ENCODE results near the gene KLF3. TPM values are rescaled to one million over a fixed set of nuclear protein-coding genes. Genes with fewer than 3 reads are reported as not detected.
"Not testable (repeated sequence)": the region's sequence is repeated elsewhere in the genome, so short reads cannot be mapped to it uniquely, and the experiment has no call there.

The KLF3 gene
- 10 to 100 TPM; 15.2 to 15.8 TPM for total RNA-seq

GRCh38 chr4:38663801-38664705, at the start of gene KLF3:
KLF3 (plus strand) TSS chr4:38664199; CDS start chr4:38680626, 16,427 bp downstream.
- peak within 1 kb of the TSS; percentile 87 for H3K27ac Mint-ChIP-seq
- CTCF ChIA-PET: no interaction called here
- peaks cover 66% of the 10 kb centered on the region for H3K4me1 Mint-ChIP-seq (ENCODE audit: low read depth)
- H3K4me3 Mint-ChIP-seq: peak within 1 kb of the TSS; percentile 79
- H3K36me3 Mint-ChIP-seq (ENCODE audit: low read depth): peaks cover 10% of the 10 kb centered on the region
- H3K9me3 Mint-ChIP-seq: peaks cover 9% of the 10 kb centered on the region
- peak; percentile 86 for DNase-seq
- intact Hi-C loops (cut with micrococcal nuclease): loop anchor here (1.0 to 10.0 kb wide), 3 partner anchors 7 to 1541 kb away; partner anchors contain the start of gene N4BP2
- H3K27me3 Mint-ChIP-seq (ENCODE audit: low read depth): no peaks in the 10 kb centered on the region

- Mint-ChIP-seq H3K36me3 (ENCODE audit: low read depth) (no peaks in the 10 kb centered on the region), H3K27me3 (ENCODE audit: low read depth) (no peaks in the 10 kb centered on the region), H3K27ac (no peak overlapping the region), H3K4me1 (ENCODE audit: low read depth) (peaks cover 27% of the 10 kb centered on the region), H3K9me3 (no peaks in the 10 kb centered on the region), H3K4me3 (no peak overlapping the region)
- intact Hi-C loops (cut with micrococcal nuclease): no loop called here
- CTCF ChIA-PET: interaction anchor here (1.0 kb wide), 1 partner anchor 61 kb away, joined by 3 read pairs; no protein-coding TSS in a partner anchor
- no peak for DNase-seq
Measured at GRCh38 chr4:38614231-38614630, 49.8 kb upstream of the KLF3 start.

- H3K4me3 Mint-ChIP-seq: no peak overlapping the region
- H3K36me3 Mint-ChIP-seq (ENCODE audit: low read depth): no peaks in the 10 kb centered on the region
- no peak for DNase-seq
- H3K9me3 Mint-ChIP-seq: no peaks in the 10 kb centered on the region
- H3K27ac Mint-ChIP-seq: no peak overlapping the region
- peaks cover 21% of the 10 kb centered on the region for H3K4me1 Mint-ChIP-seq (ENCODE audit: low read depth)
- no peaks in the 10 kb centered on the region for H3K27me3 Mint-ChIP-seq (ENCODE audit: low read depth)
- intact Hi-C loops (cut with micrococcal nuclease): no loop called here
- CTCF ChIA-PET: no interaction called here
Measured at GRCh38 chr4:38615847-38616246, 48.2 kb upstream of the KLF3 start.

- CTCF ChIA-PET: interaction anchor here (0.6 kb wide), 1 partner anchor 111 kb away, joined by 6 read pairs; no protein-coding TSS in a partner anchor
- Mint-ChIP-seq H3K4me3 (no peak overlapping the region), H3K36me3 (ENCODE audit: low read depth) (no peaks in the 10 kb centered on the region), H3K9me3 (no peaks in the 10 kb centered on the region), H3K27ac (no peak overlapping the region), H3K27me3 (ENCODE audit: low read depth) (no peaks in the 10 kb centered on the region), H3K4me1 (ENCODE audit: low read depth) (peaks cover 19% of the 10 kb centered on the region)
- intact Hi-C loops (cut with micrococcal nuclease): no loop called here
- DNase-seq: no peak
Measured at GRCh38 chr4:38618505-38618904, 45.5 kb upstream of the KLF3 start.

GRCh38 chr4:38619316-38619715, 44.7 kb upstream of the KLF3 start:
- CTCF ChIA-PET: interaction anchor here (0.6 kb wide), 1 partner anchor 47 kb away, joined by 4 read pairs; no protein-coding TSS in a partner anchor

GRCh38 chr4:38620065-38620464, 43.9 kb upstream of the KLF3 start:
- H3K27ac Mint-ChIP-seq: no peak overlapping the region
- CTCF ChIA-PET: no interaction called here
- intact Hi-C loops (cut with micrococcal nuclease): no loop called here

More at GRCh38 chr4:38619316-38619715, 44.7 kb upstream of the KLF3 start:
- Mint-ChIP-seq H3K4me1 (ENCODE audit: low read depth) (peaks cover 14% of the 10 kb centered on the region), H3K4me3 (no peak overlapping the region), H3K9me3 (no peaks in the 10 kb centered on the region), H3K36me3 (ENCODE audit: low read depth) (no peaks in the 10 kb centered on the region), H3K27me3 (ENCODE audit: low read depth) (no peaks in the 10 kb centered on the region), H3K27ac (no peak overlapping the region)
- DNase-seq: no peak
- intact Hi-C loops (cut with micrococcal nuclease): no loop called here

GRCh38 chr4:38620527-38621027, 43.4 kb upstream of the KLF3 start:
- intact Hi-C loops (cut with micrococcal nuclease): no loop called here
- CTCF ChIA-PET: no interaction called here
- Mint-ChIP-seq H3K27ac (no peak overlapping the region), H3K4me3 (no peak overlapping the region), H3K27me3 (ENCODE audit: low read depth) (no peaks in the 10 kb centered on the region), H3K9me3 (no peaks in the 10 kb centered on the region), H3K4me1 (ENCODE audit: low read depth) (peaks cover 17% of the 10 kb centered on the region), H3K36me3 (ENCODE audit: low read depth) (no peaks in the 10 kb centered on the region)
- no peak for DNase-seq

More at GRCh38 chr4:38620065-38620464, 43.9 kb upstream of the KLF3 start:
- DNase-seq: no peak
- H3K9me3 Mint-ChIP-seq: no peaks in the 10 kb centered on the region
- peaks cover 13% of the 10 kb centered on the region for H3K4me1 Mint-ChIP-seq (ENCODE audit: low read depth)
- no peaks in the 10 kb centered on the region for H3K36me3 Mint-ChIP-seq (ENCODE audit: low read depth)
- H3K4me3 Mint-ChIP-seq: no peak overlapping the region
- no peaks in the 10 kb centered on the region for H3K27me3 Mint-ChIP-seq (ENCODE audit: low read depth)

GRCh38 chr4:38621028-38621684, 42.8 kb upstream of the KLF3 start:
- CTCF ChIA-PET: no interaction called here
- DNase-seq: no peak
- intact Hi-C loops (cut with micrococcal nuclease): no loop called here
- H3K4me1 Mint-ChIP-seq (ENCODE audit: low read depth): peaks cover 20% of the 10 kb centered on the region
- no peaks in the 10 kb centered on the region for H3K9me3 Mint-ChIP-seq
- no peaks in the 10 kb centered on the region for H3K36me3 Mint-ChIP-seq (ENCODE audit: low read depth)
- H3K27me3 Mint-ChIP-seq (ENCODE audit: low read depth): no peaks in the 10 kb centered on the region
- H3K4me3 Mint-ChIP-seq: no peak overlapping the region
- H3K27ac Mint-ChIP-seq: no peak overlapping the region

- Mint-ChIP-seq H3K9me3 (no peaks in the 10 kb centered on the region), H3K27me3 (ENCODE audit: low read depth) (no peaks in the 10 kb centered on the region), H3K4me3 (no peak overlapping the region), H3K36me3 (ENCODE audit: low read depth) (no peaks in the 10 kb centered on the region), H3K27ac (no peak overlapping the region), H3K4me1 (ENCODE audit: low read depth) (peaks cover 21% of the 10 kb centered on the region)
- DNase-seq: no peak
- CTCF ChIA-PET: no interaction called here
- intact Hi-C loops (cut with micrococcal nuclease): no loop called here
Measured at GRCh38 chr4:38621831-38622230, 42.2 kb upstream of the KLF3 start.

GRCh38 chr4:38622340-38622739, 41.7 kb upstream of the KLF3 start:
- H3K4me1 Mint-ChIP-seq (ENCODE audit: low read depth): peaks cover 21% of the 10 kb centered on the region
- DNase-seq; H3K36me3 Mint-ChIP-seq (ENCODE audit: low read depth); intact Hi-C loops (cut with micrococcal nuclease); H3K27ac Mint-ChIP-seq; H3K9me3 Mint-ChIP-seq; H3K4me3 Mint-ChIP-seq; CTCF ChIA-PET; H3K27me3 Mint-ChIP-seq (ENCODE audit: low read depth): not testable (repeated sequence)

- intact Hi-C loops (cut with micrococcal nuclease): no loop called here
- Mint-ChIP-seq H3K9me3 (no peaks in the 10 kb centered on the region), H3K36me3 (ENCODE audit: low read depth) (no peaks in the 10 kb centered on the region), H3K27ac (no peak overlapping the region), H3K4me1 (ENCODE audit: low read depth) (peaks cover 19% of the 10 kb centered on the region), H3K27me3 (ENCODE audit: low read depth) (no peaks in the 10 kb centered on the region), H3K4me3 (no peak overlapping the region)
- no peak for DNase-seq
- CTCF ChIA-PET: interaction anchor here (0.6 to 1.2 kb wide), 3 partner anchors 86 to 744 kb away, joined by 4 to 5 read pairs (median 4); no protein-coding TSS in a partner anchor
Measured at GRCh38 chr4:38623260-38623659, 40.7 kb upstream of the KLF3 start.

GRCh38 chr4:38624311-38624710, 39.7 kb upstream of the KLF3 start:
- peak overlapping the region; percentile 23 for H3K4me3 Mint-ChIP-seq
- peaks cover 15% of the 10 kb centered on the region for H3K4me1 Mint-ChIP-seq (ENCODE audit: low read depth)
- H3K9me3 Mint-ChIP-seq: no peaks in the 10 kb centered on the region
- no peak for DNase-seq
- no peaks in the 10 kb centered on the region for H3K27me3 Mint-ChIP-seq (ENCODE audit: low read depth)
- intact Hi-C loops (cut with micrococcal nuclease): loop anchor here (2.0 kb wide), 1 partner anchor 30 kb away; no protein-coding TSS in a partner anchor
- CTCF ChIA-PET: interaction anchor here (1.2 kb wide), 1 partner anchor 87 kb away, joined by 4 read pairs; no protein-coding TSS in a partner anchor
- H3K27ac Mint-ChIP-seq: no peak overlapping the region
- no peaks in the 10 kb centered on the region for H3K36me3 Mint-ChIP-seq (ENCODE audit: low read depth)
